Measurements from ENCODE around the gene NHLRC1. TPM values are rescaled to one million over a fixed set of nuclear protein-coding genes. Genes with fewer than 3 reads are reported as not detected.

The NHLRC1 gene
- total and polyA plus RNA-seq, 4 experiments from 2014 or later, result 0.95 to 1.7 (median 1.1) TPM

DNA sequence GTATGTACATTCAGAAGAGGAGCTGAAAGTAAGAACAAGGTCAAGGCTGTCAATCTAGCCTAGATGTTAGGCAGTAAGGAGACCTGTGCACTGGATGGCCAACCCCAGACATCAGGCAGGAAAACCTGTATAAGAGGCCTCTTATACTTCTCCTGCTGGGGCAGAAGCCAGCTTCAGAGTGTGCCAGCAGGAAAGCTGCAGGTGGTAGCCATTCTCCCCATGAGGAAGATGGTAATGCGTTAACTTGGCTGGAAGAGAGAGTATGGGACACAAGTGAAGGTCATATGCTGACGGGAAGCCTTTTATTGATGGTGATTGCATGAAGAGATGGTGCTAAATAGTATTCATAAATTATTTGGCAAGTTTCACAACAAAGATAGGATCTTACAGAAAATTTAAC lies 20.6 kb downstream of the NHLRC1 start:
- H3K4me3 ChIP-seq (ENCODE audit: low read length in 2 of 2), result no peak overlapping the region
- no peaks in the 10 kb centered on the region for H3K4me1 ChIP-seq (ENCODE audit: insufficient read depth, low read length)
- H3K27ac ChIP-seq (ENCODE audit: low read depth, low read length), result no peak overlapping the region
- H3K4me1 Mint-ChIP-seq, result no peaks in the 10 kb centered on the region
- CTCF ChIA-PET (ENCODE audit: partially characterized antibody), result no interaction called here
- H3K27ac Mint-ChIP-seq, result no peak overlapping the region
- peaks cover 0 to 2% of the 10 kb centered on the region in 2 donors for H3K36me3 Mint-ChIP-seq
- POLR2A ChIA-PET (ENCODE audit: partially characterized antibody), result no interaction called here
- no peak overlapping the region for H3K4me3 Mint-ChIP-seq
- H3K27me3 Mint-ChIP-seq, result peaks cover 12 to 22% of the 10 kb centered on the region in 2 donors
- H3K27me3 ChIP-seq (ENCODE audit: insufficient read depth, low read length), result no peaks in the 10 kb centered on the region
- no peaks in the 10 kb centered on the region for H3K9me3 ChIP-seq (ENCODE audit: control insufficient read depth in 1 of 2, low read length in 2 of 2)
- no peak for DNase-seq
- intact Hi-C loops (cut with micrococcal nuclease), result no loop called here
- H3K36me3 ChIP-seq (ENCODE audit: insufficient read depth, low read length), result no peaks in the 10 kb centered on the region
- peaks cover 0 to 20% (median 14%) of the 10 kb centered on the region in 8 donors for H3K9me3 Mint-ChIP-seq

GRCh38 chr6:18101271-18101670 lies 21.2 kb downstream of the NHLRC1 start:
- Histone ChIP-seq H3K4me1 (ENCODE audit: insufficient read depth, low read length) (no peaks in the 10 kb centered on the region), H3K27me3 (ENCODE audit: insufficient read depth, low read length) (no peaks in the 10 kb centered on the region), H3K4me3 (ENCODE audit: low read length in 2 of 2) (no peak overlapping the region), H3K9me3 (ENCODE audit: control insufficient read depth in 1 of 2, low read length in 2 of 2) (no peaks in the 10 kb centered on the region), H3K36me3 (ENCODE audit: insufficient read depth, low read length) (no peaks in the 10 kb centered on the region), H3K27ac (ENCODE audit: low read depth, low read length) (no peak overlapping the region)
- Mint-ChIP-seq H3K4me3 (no peak overlapping the region), H3K36me3 (no peaks in the 10 kb centered on the region), H3K27ac (no peak overlapping the region), H3K27me3 (peaks cover 12 to 22% of the 10 kb centered on the region in 2 donors), H3K9me3 (peaks cover 0 to 14% (median 8%) of the 10 kb centered on the region in 8 donors), H3K4me1 (no peaks in the 10 kb centered on the region)
- DNase-seq, result no peak
- intact Hi-C loops (cut with micrococcal nuclease), result no loop called here
- POLR2A ChIA-PET (ENCODE audit: partially characterized antibody), result no interaction called here
- CTCF ChIA-PET (ENCODE audit: partially characterized antibody), result interaction anchor here (1.2 kb wide), 1 partner anchor 12 kb away, joined by 3 read pairs; no protein-coding TSS in a partner anchor

GRCh38 chr6:18100296-18100695 lies 22.2 kb downstream of the NHLRC1 start:
- intact Hi-C loops (cut with micrococcal nuclease), result no loop called here
- Histone ChIP-seq H3K27me3 (ENCODE audit: insufficient read depth, low read length) (no peaks in the 10 kb centered on the region), H3K4me1 (ENCODE audit: insufficient read depth, low read length) (no peaks in the 10 kb centered on the region), H3K4me3 (ENCODE audit: low read length in 2 of 2) (no peak overlapping the region), H3K9me3 (ENCODE audit: control insufficient read depth in 1 of 2, low read length in 2 of 2) (no peaks in the 10 kb centered on the region), H3K36me3 (ENCODE audit: insufficient read depth, low read length) (no peaks in the 10 kb centered on the region), H3K27ac (ENCODE audit: low read depth, low read length) (no peak overlapping the region)
- H3K9me3 Mint-ChIP-seq, result peaks cover 0 to 5% (median under 1%) of the 10 kb centered on the region in 8 donors
- no peaks in the 10 kb centered on the region for H3K36me3 Mint-ChIP-seq
- H3K27ac Mint-ChIP-seq, result no peak overlapping the region
- POLR2A ChIA-PET (ENCODE audit: partially characterized antibody), result no interaction called here
- no peaks in the 10 kb centered on the region for H3K4me1 Mint-ChIP-seq
- no peak overlapping the region for H3K4me3 Mint-ChIP-seq
- DNase-seq, result no peak
- CTCF ChIA-PET (ENCODE audit: partially characterized antibody), result interaction anchor here (1.2 kb wide), 1 partner anchor 13 kb away, joined by 3 read pairs; no protein-coding TSS in a partner anchor
- peaks cover 12 to 22% of the 10 kb centered on the region in 2 donors for H3K27me3 Mint-ChIP-seq

GRCh38 chr6:18099511-18099910 lies 23.0 kb downstream of the NHLRC1 start:
- Histone ChIP-seq H3K4me3 (ENCODE audit: low read length in 2 of 2) (no peak overlapping the region), H3K4me1 (ENCODE audit: insufficient read depth, low read length) (no peaks in the 10 kb centered on the region), H3K9me3 (ENCODE audit: control insufficient read depth in 1 of 2, low read length in 2 of 2) (no peaks in the 10 kb centered on the region), H3K36me3 (ENCODE audit: insufficient read depth, low read length) (no peaks in the 10 kb centered on the region), H3K27ac (ENCODE audit: low read depth, low read length) (no peak overlapping the region), H3K27me3 (ENCODE audit: insufficient read depth, low read length) (no peaks in the 10 kb centered on the region)
- Mint-ChIP-seq H3K36me3 (no peaks in the 10 kb centered on the region), H3K4me1 (no peaks in the 10 kb centered on the region), H3K27me3 (peaks cover 12 to 22% of the 10 kb centered on the region in 2 donors), H3K27ac (no peak overlapping the region), H3K9me3 (peaks cover 0 to 3% (median 0%) of the 10 kb centered on the region in 8 donors), H3K4me3 (no peak overlapping the region)
- intact Hi-C loops (cut with micrococcal nuclease), result no loop called here
- DNase-seq, result no peak
- ChIA-PET CTCF (ENCODE audit: partially characterized antibody) (no interaction called here), POLR2A (ENCODE audit: partially characterized antibody) (interaction anchor here (0.8 kb wide), 1 partner anchor 11 kb away, joined by 3 read pairs; no protein-coding TSS in a partner anchor)

- Histone ChIP-seq H3K4me1 (ENCODE audit: insufficient read depth, low read length) (no peaks in the 10 kb centered on the region), H3K4me3 (ENCODE audit: low read length in 2 of 2) (no peak overlapping the region), H3K27ac (ENCODE audit: low read depth, low read length) (no peak overlapping the region), H3K27me3 (ENCODE audit: insufficient read depth, low read length) (no peaks in the 10 kb centered on the region), H3K9me3 (ENCODE audit: control insufficient read depth in 1 of 2, low read length in 2 of 2) (no peaks in the 10 kb centered on the region), H3K36me3 (ENCODE audit: insufficient read depth, low read length) (no peaks in the 10 kb centered on the region)
- no peak overlapping the region for H3K4me3 Mint-ChIP-seq
- no peak for DNase-seq
- ChIA-PET POLR2A (ENCODE audit: partially characterized antibody) (no interaction called here), CTCF (ENCODE audit: partially characterized antibody) (no interaction called here)
- intact Hi-C loops (cut with micrococcal nuclease), result no loop called here
- no peak overlapping the region for H3K27ac Mint-ChIP-seq
- H3K9me3 Mint-ChIP-seq, result no peaks in the 10 kb centered on the region
- no peaks in the 10 kb centered on the region for H3K36me3 Mint-ChIP-seq
- peaks cover 9 to 14% of the 10 kb centered on the region in 2 donors for H3K27me3 Mint-ChIP-seq
- no peaks in the 10 kb centered on the region for H3K4me1 Mint-ChIP-seq
Measured at GRCh38 chr6:18096423-18096822, 26.1 kb downstream of the NHLRC1 start.

GRCh38 chr6:18091382-18091781 lies 31.1 kb downstream of the NHLRC1 start:
- no peak overlapping the region for H3K4me3 Mint-ChIP-seq
- Histone ChIP-seq H3K9me3 (ENCODE audit: control insufficient read depth in 1 of 2, low read length in 2 of 2) (no peaks in the 10 kb centered on the region), H3K4me3 (ENCODE audit: low read length in 2 of 2) (no peak overlapping the region), H3K27me3 (ENCODE audit: insufficient read depth, low read length) (no peaks in the 10 kb centered on the region), H3K27ac (ENCODE audit: low read depth, low read length) (no peak overlapping the region), H3K4me1 (ENCODE audit: insufficient read depth, low read length) (no peaks in the 10 kb centered on the region), H3K36me3 (ENCODE audit: insufficient read depth, low read length) (no peaks in the 10 kb centered on the region)
- no peaks in the 10 kb centered on the region for H3K4me1 Mint-ChIP-seq
- CTCF ChIA-PET (ENCODE audit: partially characterized antibody), result no interaction called here
- peaks cover 0 to 12% (median 4%) of the 10 kb centered on the region in 8 donors for H3K9me3 Mint-ChIP-seq
- H3K36me3 Mint-ChIP-seq, result peaks cover 0 to 6% of the 10 kb centered on the region in 2 donors
- H3K27ac Mint-ChIP-seq, result no peak overlapping the region
- POLR2A ChIA-PET (ENCODE audit: partially characterized antibody), result no interaction called here
- H3K27me3 Mint-ChIP-seq, result peaks cover 3 to 6% of the 10 kb centered on the region in 2 donors
- intact Hi-C loops (cut with micrococcal nuclease), result no loop called here
- no peak for DNase-seq

- Mint-ChIP-seq H3K9me3 (peaks cover 0 to 12% (median 4%) of the 10 kb centered on the region in 8 donors), H3K27ac (no peak overlapping the region), H3K4me3 (no peak overlapping the region), H3K4me1 (no peaks in the 10 kb centered on the region), H3K27me3 (peaks cover 3 to 6% of the 10 kb centered on the region in 2 donors), H3K36me3 (peaks cover 0 to 6% of the 10 kb centered on the region in 2 donors)
- intact Hi-C loops (cut with micrococcal nuclease), result no loop called here
- ChIA-PET POLR2A (ENCODE audit: partially characterized antibody) (no interaction called here), CTCF (ENCODE audit: partially characterized antibody) (no interaction called here)
- no peak overlapping the region for H3K27ac ChIP-seq (ENCODE audit: low read depth, low read length)
- no peaks in the 10 kb centered on the region for H3K27me3 ChIP-seq (ENCODE audit: insufficient read depth, low read length)
- no peak overlapping the region for H3K4me3 ChIP-seq (ENCODE audit: low read length in 2 of 2)
- H3K9me3 ChIP-seq (ENCODE audit: control insufficient read depth in 1 of 2, low read length in 2 of 2), result no peaks in the 10 kb centered on the region
- H3K4me1 ChIP-seq (ENCODE audit: insufficient read depth, low read length), result no peaks in the 10 kb centered on the region
- DNase-seq, result no peak
- H3K36me3 ChIP-seq (ENCODE audit: insufficient read depth, low read length), result no peaks in the 10 kb centered on the region
Measured at GRCh38 chr6:18090349-18090786, 32.1 kb downstream of the NHLRC1 start.

Measured in CD4-positive, alpha-beta memory T cell (primary cell).